Spleen (tissue), 11 donors: ENCODE data around the gene DNAJA3. TPM values are rescaled to one million over a fixed set of nuclear protein-coding genes. Genes with fewer than 3 reads are reported as not detected.
A peak's percentile ranks its signal among the peaks of the same experiment; 100 is the strongest.

Source experiments
- DNase-seq: peaks from one replicate; pipeline ENCODE4 v3.0.0-alpha.2; 2020
- H3K27ac ChIP-seq, 8 donors: fragments of 200-600 bp; sonication (generic) in 7 of 8; 1 replicate in 4 of 8; 2 replicates in 4 of 8; pipeline versions ENCODE4 v1.5.0 to v1.8.0; 2016 to 2021; ENCODE audit warnings: inconsistent platforms in 4 of 8, mild to moderate bottlenecking in 4 of 8, moderate library complexity in 1 of 8
- H3K27me3 ChIP-seq, 7 donors: fragments of 200-600 bp; sonication (generic) in 6 of 7; replicated peaks in 1 of 7; 1 replicate in 4 of 7; 2 replicates in 3 of 7; pipeline versions ENCODE4 v1.5.0 to v1.8.0; 2016 to 2021; ENCODE audit warnings: inconsistent platforms in 3 of 7, mild to moderate bottlenecking in 1 of 7
- H3K36me3 ChIP-seq, 6 donors: fragments of 200-600 bp; sonication (generic) in 5 of 6; 1 replicate in 4 of 6; 2 replicates in 2 of 6; pipeline versions ENCODE4 v1.5.0 to v1.8.0; 2016 to 2021; ENCODE audit warnings: inconsistent platforms in 2 of 6
- H3K4me1 ChIP-seq, 6 donors: fragments of 200-600 bp; sonication (generic) in 5 of 6; 1 replicate in 3 of 6; 2 replicates in 3 of 6; pipeline versions ENCODE4 v1.5.0 to v1.8.0; 2016 to 2021; ENCODE audit warnings: inconsistent platforms in 3 of 6
- H3K4me3 ChIP-seq, 8 donors: fragments of 200-600 bp; sonication (generic) in 7 of 8; 1 replicate in 4 of 8; 2 replicates in 4 of 8; pipeline versions ENCODE4 v1.5.0 to v1.8.0; 2016 to 2021; ENCODE audit warnings: inconsistent platforms in 4 of 8, mild to moderate bottlenecking in 4 of 8, moderate library complexity in 2 of 8
- H3K9me3 ChIP-seq, 8 donors: fragments of 200-600 bp; sonication (generic) in 7 of 8; 1 replicate in 4 of 8; 2 replicates in 4 of 8; pipeline versions ENCODE4 v1.5.0 to v1.8.0; 2016 to 2021; ENCODE audit warnings: inconsistent platforms in 4 of 8
- POLR2A ChIP-seq, 3 donors: fragments of 450-650 bp; IDR thresholded peaks; one replicate each; pipeline ENCODE4 v1.5.1; 2017; ENCODE audit warnings: antibody characterized with exemption in 3 of 3, mild to moderate bottlenecking in 1 of 3
- POLR2AphosphoS5 ChIP-seq, 3 donors: sonication (generic); formaldehyde crosslinking; IDR thresholded peaks; one replicate each; pipeline ENCODE4 v1.5.1; 2017; ENCODE audit warnings: antibody characterized with exemption in 3 of 3
- whole genome bisulfite sequencing, 5 donors: extraction: QIAGEN DNeasy Blood & Tissue Kit in 3 of 5; methylation state at CpG; one replicate each; pipeline versions ENCODE4 v1.1.5 to v1.1.7; 2013 to 2018; 5-methylcytosine and 5-hydroxymethylcytosine counted together
- intact Hi-C: fragments of 100-400 bp; cut with DNase I; formaldehyde crosslinking; loops from one replicate; pipeline ENCODE4 v1.15.0; 2023; ENCODE audit warnings: low total_unique reads
- polyA plus RNA-seq, 3 donors: library from polyadenylated mRNA; stranded (reverse); fragments of 200-250 nt; gene quantifications; one replicate each; pipeline ENCODE4 v1.2.1, GENCODE V29; 2013
- total RNA-seq, 7 donors: library from RNA; depleted of rRNA in 3 of 7; stranded (reverse); fragments of >200 nt in 3 of 7; fragmentation: NEBNext Ultra II Directional in 4 of 7; extraction: Animal tissue kit (Norgen Biotek cat#: 25700) in 4 of 7; gene quantifications; one replicate each; pipeline versions ENCODE4 v1.1.0 to v1.2.1, GENCODE V29; 2016 to 2021
- TF ChIP-seq, protein P1 (sequence below), 11 experiments: fragments of 200-600 bp in 7 of 11; fragments of 450-650 bp in 4 of 11; sonication (generic) in 4 of 11; IDR thresholded peaks in 8 of 11; conservative IDR thresholded peaks in 3 of 11; 1 replicate in 7 of 11; 2 replicates in 4 of 11; pipeline versions ENCODE4 v1.4.0 to v1.8.0; 2016 to 2021; ENCODE audit warnings: antibody characterized with exemption in 11 of 11, inconsistent platforms in 4 of 11, mild to moderate bottlenecking in 1 of 11
- donor health status: healthy with polysubstance abuse.
- donor health status: DM: no; HTN: no; CAD: no; lungs with moderate emphysema.
- donor health status: DM: no; HTN: no; CAD: no.
- donor health status: Bipolar disorder and iron deficiency.
- donor health status: healthy.
- donor health status: DM: no; HTN: no; CAD: no.
- donor health status: DM: yes; HTN: yes; CAD: no.

Gene DNAJA3
- total and polyA plus RNA-seq, 10 donors = 16.9 to 47.6 (median 35.3) TPM

- peaks cover 0 to 92% (median 46%) of the 10 kb centered on the region in 6 donors for H3K36me3 ChIP-seq
- no peaks in the 10 kb centered on the region for H3K9me3 ChIP-seq
- 79 to 91% (median 86%) methylated on average over 16 to 32 of the region's 32 CpGs for WGBS, 5 donors
- peaks cover 0 to 42% (median 4%) of the 10 kb centered on the region in 6 donors for H3K4me1 ChIP-seq
- no peak for TF ChIP-seq POLR2A (IDR thresholded peaks at IDR 0.05)
- TF ChIP-seq POLR2AphosphoS5 (IDR thresholded peaks at IDR 0.05) = peak; percentile 61 to 78 (median 64)
- TF ChIP-seq, protein P1, sequence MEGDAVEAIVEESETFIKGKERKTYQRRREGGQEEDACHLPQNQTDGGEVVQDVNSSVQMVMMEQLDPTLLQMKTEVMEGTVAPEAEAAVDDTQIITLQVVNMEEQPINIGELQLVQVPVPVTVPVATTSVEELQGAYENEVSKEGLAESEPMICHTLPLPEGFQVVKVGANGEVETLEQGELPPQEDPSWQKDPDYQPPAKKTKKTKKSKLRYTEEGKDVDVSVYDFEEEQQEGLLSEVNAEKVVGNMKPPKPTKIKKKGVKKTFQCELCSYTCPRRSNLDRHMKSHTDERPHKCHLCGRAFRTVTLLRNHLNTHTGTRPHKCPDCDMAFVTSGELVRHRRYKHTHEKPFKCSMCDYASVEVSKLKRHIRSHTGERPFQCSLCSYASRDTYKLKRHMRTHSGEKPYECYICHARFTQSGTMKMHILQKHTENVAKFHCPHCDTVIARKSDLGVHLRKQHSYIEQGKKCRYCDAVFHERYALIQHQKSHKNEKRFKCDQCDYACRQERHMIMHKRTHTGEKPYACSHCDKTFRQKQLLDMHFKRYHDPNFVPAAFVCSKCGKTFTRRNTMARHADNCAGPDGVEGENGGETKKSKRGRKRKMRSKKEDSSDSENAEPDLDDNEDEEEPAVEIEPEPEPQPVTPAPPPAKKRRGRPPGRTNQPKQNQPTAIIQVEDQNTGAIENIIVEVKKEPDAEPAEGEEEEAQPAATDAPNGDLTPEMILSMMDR (IDR thresholded peaks at IDR 0.05 in 8 of 11, conservative IDR thresholded peaks at IDR 0.05 in 3 of 11) = no peak
- H3K27me3 ChIP-seq = no peaks in the 10 kb centered on the region
- DNase-seq = peak; percentile 90
- intact Hi-C loops = no loop called here
- no peak overlapping the region for H3K4me3 ChIP-seq
- peak overlapping the region in 7 of 8 donors; percentile 46 to 86 (median 67) for H3K27ac ChIP-seq
These were observed 40.5 kb downstream of the DNAJA3 start for GRCh38 chr16:4465977-4466779.

DNA sequence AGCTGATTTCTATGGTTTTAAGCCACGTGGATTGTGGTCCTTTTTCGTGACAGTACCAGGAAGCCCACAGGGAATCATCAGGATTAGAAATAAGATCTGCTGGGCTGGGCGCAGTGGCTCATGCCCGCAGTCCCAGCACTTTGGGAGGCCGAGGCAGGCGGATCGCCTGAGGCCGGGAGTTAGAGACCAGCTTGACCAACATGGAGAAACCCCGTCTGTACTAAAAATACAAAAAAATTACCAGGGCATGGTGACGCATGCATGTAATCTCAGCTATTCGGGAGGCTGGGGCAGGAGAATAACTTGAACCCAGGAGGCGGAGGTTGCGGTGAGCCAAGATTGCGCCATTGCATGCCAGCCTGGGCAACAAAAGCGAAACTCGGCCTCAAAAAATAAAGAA is 42.2 kb downstream of the DNAJA3 start:
- DNase-seq = no peak
- WGBS, 5 donors = 94 to 95% (median 95%) methylated on average over 16 of the region's 16 CpGs
- Histone ChIP-seq H3K4me3 (no peak overlapping the region), H3K9me3 (no peaks in the 10 kb centered on the region), H3K27me3 (no peaks in the 10 kb centered on the region), H3K4me1 (peaks cover 0 to 47% (median 6%) of the 10 kb centered on the region in 6 donors), H3K27ac (peak overlapping the region in 1 of 8 donors; percentile 86), H3K36me3 (peaks cover 0 to 74% (median 44%) of the 10 kb centered on the region in 6 donors)
- intact Hi-C loops = no loop called here
- TF ChIP-seq POLR2A (IDR thresholded peaks at IDR 0.05) (no peak), POLR2AphosphoS5 (IDR thresholded peaks at IDR 0.05) (no peak)
- TF ChIP-seq, protein P1 (IDR thresholded peaks at IDR 0.05 in 8 of 11, conservative IDR thresholded peaks at IDR 0.05 in 3 of 11) = no peak

DNA sequence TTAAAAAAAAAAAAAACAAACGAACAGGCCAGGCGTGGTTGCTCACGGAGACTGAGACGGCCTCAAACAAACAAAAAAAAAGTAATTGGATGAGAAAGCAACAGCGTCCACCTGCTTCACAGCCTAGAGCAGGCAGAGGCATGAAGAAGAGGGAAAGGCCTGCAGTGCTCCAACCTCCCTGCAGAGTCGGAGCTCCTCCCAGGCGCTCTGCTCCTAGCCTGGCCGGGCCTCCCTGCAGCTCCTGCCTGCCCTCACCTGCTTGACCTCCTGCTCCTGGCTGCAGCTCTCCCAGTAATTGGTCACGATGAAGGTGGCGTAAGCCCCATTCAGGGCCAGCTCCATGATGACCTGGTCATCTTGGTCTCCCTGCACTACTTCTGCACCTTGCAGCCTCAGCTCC is 43.3 kb downstream of the DNAJA3 start:
- TF ChIP-seq POLR2AphosphoS5 (IDR thresholded peaks at IDR 0.05) = no peak
- WGBS, 5 donors = 91 to 97% (median 95%) methylated on average over 10 of the region's 10 CpGs

DNA sequence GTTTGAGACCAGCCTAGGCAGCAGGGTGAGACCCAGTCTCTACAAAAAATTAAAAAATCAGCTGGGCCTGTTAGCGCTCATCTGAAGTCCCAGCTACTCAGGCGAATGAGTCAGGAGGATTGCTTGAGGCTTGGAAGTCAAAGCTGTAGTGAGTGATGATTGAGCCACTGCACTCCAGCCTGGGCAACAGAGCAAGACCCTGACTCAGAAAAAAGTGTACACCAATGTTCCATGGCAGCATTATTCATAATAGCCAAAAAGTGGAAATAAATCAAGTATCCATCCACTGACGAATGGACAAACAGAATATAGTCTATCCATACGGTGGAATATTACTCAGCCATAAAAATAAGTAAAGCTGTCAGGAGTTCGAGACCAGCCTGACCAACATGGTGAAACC is 46.2 kb downstream of the DNAJA3 start:
- no peaks in the 10 kb centered on the region for H3K9me3 ChIP-seq
- H3K4me3 ChIP-seq = no peak overlapping the region
- intact Hi-C loops = no loop called here
- TF ChIP-seq POLR2AphosphoS5 (IDR thresholded peaks at IDR 0.05) (no peak), POLR2A (IDR thresholded peaks at IDR 0.05) (no peak)
- TF ChIP-seq, protein P1 (IDR thresholded peaks at IDR 0.05 in 8 of 11, conservative IDR thresholded peaks at IDR 0.05 in 3 of 11) = no peak
- peaks cover 0 to 35% (median 18%) of the 10 kb centered on the region in 6 donors for H3K36me3 ChIP-seq
- WGBS, 5 donors = 91 to 99% (median 96%) methylated on average over 5 of the region's 5 CpGs
- no peak for DNase-seq
- H3K27me3 ChIP-seq = no peaks in the 10 kb centered on the region
- H3K27ac ChIP-seq = no peak overlapping the region
- peaks cover 11 to 60% (median 33%) of the 10 kb centered on the region in 6 donors for H3K4me1 ChIP-seq

More for the DNA sequence above, 43.3 kb downstream of the DNAJA3 start:
- H3K9me3 ChIP-seq = no peaks in the 10 kb centered on the region
- DNase-seq = no peak
- H3K4me3 ChIP-seq = no peak overlapping the region
- intact Hi-C loops = no loop called here
- H3K27ac ChIP-seq = no peak overlapping the region
- H3K27me3 ChIP-seq = no peaks in the 10 kb centered on the region
- peaks cover 0 to 58% (median 15%) of the 10 kb centered on the region in 6 donors for H3K4me1 ChIP-seq
- H3K36me3 ChIP-seq = peaks cover 0 to 64% (median 35%) of the 10 kb centered on the region in 6 donors
